ENCODE measurements around the gene IL23A. TPM values are rescaled to one million over a fixed set of nuclear protein-coding genes. Genes with fewer than 3 reads are reported as not detected.
A peak's percentile ranks its signal among the peaks of the same experiment; 100 is the strongest.

The IL23A gene
- total and polyA plus RNA-seq, 2 experiments from 2014 or later, result 0.31 TPM; not detected in 1

- DNase-seq, result no peak
- no peaks in the 10 kb centered on the region for H3K9me2 ChIP-seq (ENCODE audit: insufficient read depth)
- no peaks in the 10 kb centered on the region for H3K79me2 ChIP-seq (ENCODE audit: insufficient read depth)
- H3K9ac ChIP-seq, result no peak overlapping the region
- no peak overlapping the region for H3K27ac ChIP-seq
- in situ Hi-C loops (cut with MboI), result no loop called here
- WGBS, 2 experiments (ENCODE audit: low coverage in 1 of 2, low lambda C conversion rate in 2 of 2, missing lambda C conversion rate in 2 of 2), result 36 to 39% methylated on average over 3 of the region's 3 CpGs
- H2AFZ ChIP-seq, result peak overlapping the region; percentile 38; the same call in 1 of the 2 replicates
- no peaks in the 10 kb centered on the region for H3F3A ChIP-seq (ENCODE audit: insufficient read depth)
- no peaks in the 10 kb centered on the region for H3K9me3 ChIP-seq (ENCODE audit: low read depth)
- H3K4me1 ChIP-seq (ENCODE audit: insufficient read depth), result no peaks in the 10 kb centered on the region
- no peak overlapping the region for H3K4me2 ChIP-seq (ENCODE audit: unreplicated experiment)
- no peak for TF ChIP-seq EZH2 (IDR thresholded peaks at IDR 0.05; ENCODE audit: insufficient read depth, poor library complexity, severe bottlenecking)
- TF ChIP-seq EZH2phosphoT487 (IDR thresholded peaks at IDR 0.05; ENCODE audit: insufficient read depth, low read depth), result no peak
- H3K27me3 ChIP-seq (replicated peaks; ENCODE audit: insufficient read depth), result 0 out of 2 replicates have a peak, but pooled peaks cover 5% of the 10 kb centered on the region
- H3K4me3 ChIP-seq, result no peak overlapping the region
- no peaks in the 10 kb centered on the region for H3K36me3 ChIP-seq (ENCODE audit: low read depth)
- no peaks in the 10 kb centered on the region for H4K20me1 ChIP-seq (ENCODE audit: insufficient read depth)
Observed at GRCh38 chr12:56366948-56367347, 28.3 kb downstream of the IL23A start.

GRCh38 chr12:56373515-56373914, 34.8 kb downstream of the IL23A start:
- in situ Hi-C loops (cut with MboI), result no loop called here
- H3K27me3 ChIP-seq (replicated peaks; ENCODE audit: insufficient read depth), result 0 out of 2 replicates have a peak, but pooled peaks cover 5% of the 10 kb centered on the region
- H2AFZ ChIP-seq, result no peak overlapping the region
- no peaks in the 10 kb centered on the region for H3K4me1 ChIP-seq (ENCODE audit: insufficient read depth)
- no peaks in the 10 kb centered on the region for H3F3A ChIP-seq (ENCODE audit: insufficient read depth)
- TF ChIP-seq EZH2 (IDR thresholded peaks at IDR 0.05; ENCODE audit: insufficient read depth, poor library complexity, severe bottlenecking), result no peak
- no peak for TF ChIP-seq EZH2phosphoT487 (IDR thresholded peaks at IDR 0.05; ENCODE audit: insufficient read depth, low read depth)
- no peak for DNase-seq
- no peaks in the 10 kb centered on the region for H4K20me1 ChIP-seq (ENCODE audit: insufficient read depth)
- no peak overlapping the region for H3K9ac ChIP-seq
- H3K79me2 ChIP-seq (ENCODE audit: insufficient read depth), result no peaks in the 10 kb centered on the region
- H3K36me3 ChIP-seq (ENCODE audit: low read depth), result no peaks in the 10 kb centered on the region
- H3K9me2 ChIP-seq (ENCODE audit: insufficient read depth), result no peaks in the 10 kb centered on the region
- 75 to 85% methylated on average over 1 of the region's 1 CpG for WGBS, 2 experiments (ENCODE audit: low coverage in 1 of 2, low lambda C conversion rate in 2 of 2, missing lambda C conversion rate in 2 of 2)
- no peak overlapping the region for H3K4me2 ChIP-seq (ENCODE audit: unreplicated experiment)
- no peaks in the 10 kb centered on the region for H3K9me3 ChIP-seq (ENCODE audit: low read depth)
- H3K4me3 ChIP-seq, result no peak overlapping the region
- no peak overlapping the region for H3K27ac ChIP-seq

GRCh38 chr12:56374726-56375597, 36.3 kb downstream of the IL23A start:
- Histone ChIP-seq H3K9ac (no peak overlapping the region), H2AFZ (no peak overlapping the region), H3K79me2 (ENCODE audit: insufficient read depth) (no peaks in the 10 kb centered on the region), H3K9me2 (ENCODE audit: insufficient read depth) (no peaks in the 10 kb centered on the region), H3K4me3 (no peak overlapping the region), H3K9me3 (ENCODE audit: low read depth) (no peaks in the 10 kb centered on the region), H3K27ac (no peak overlapping the region), H3K27me3 (replicated peaks; ENCODE audit: insufficient read depth) (0 out of 2 replicates have a peak, but pooled peaks cover 5% of the 10 kb centered on the region), H3K4me2 (ENCODE audit: unreplicated experiment) (no peak overlapping the region), H3K36me3 (ENCODE audit: low read depth) (no peaks in the 10 kb centered on the region), H3K4me1 (ENCODE audit: insufficient read depth) (no peaks in the 10 kb centered on the region), H3F3A (ENCODE audit: insufficient read depth) (no peaks in the 10 kb centered on the region), H4K20me1 (ENCODE audit: insufficient read depth) (no peaks in the 10 kb centered on the region)
- TF ChIP-seq EZH2phosphoT487 (IDR thresholded peaks at IDR 0.05; ENCODE audit: insufficient read depth, low read depth) (no peak), EZH2 (IDR thresholded peaks at IDR 0.05; ENCODE audit: insufficient read depth, poor library complexity, severe bottlenecking) (no peak)
- in situ Hi-C loops (cut with MboI), result no loop called here
- WGBS, 2 experiments (ENCODE audit: low coverage in 1 of 2, low lambda C conversion rate in 2 of 2, missing lambda C conversion rate in 2 of 2), result 65 to 72% methylated on average over 6 to 7 of the region's 7 CpGs
- DNase-seq, result no peak

- no peaks in the 10 kb centered on the region for H3K4me1 ChIP-seq (ENCODE audit: insufficient read depth)
- no peaks in the 10 kb centered on the region for H3F3A ChIP-seq (ENCODE audit: insufficient read depth)
- H3K27me3 ChIP-seq (replicated peaks; ENCODE audit: insufficient read depth), result 0 out of 2 replicates have a peak, but pooled peaks cover 5% of the 10 kb centered on the region
- no peaks in the 10 kb centered on the region for H3K9me3 ChIP-seq (ENCODE audit: low read depth)
- no peaks in the 10 kb centered on the region for H4K20me1 ChIP-seq (ENCODE audit: insufficient read depth)
- TF ChIP-seq EZH2 (IDR thresholded peaks at IDR 0.05; ENCODE audit: insufficient read depth, poor library complexity, severe bottlenecking), result no peak
- no peak for TF ChIP-seq EZH2phosphoT487 (IDR thresholded peaks at IDR 0.05; ENCODE audit: insufficient read depth, low read depth)
- DNase-seq, result no peak
- H3K79me2 ChIP-seq (ENCODE audit: insufficient read depth), result no peaks in the 10 kb centered on the region
- H2AFZ ChIP-seq, result no peak overlapping the region
- no peaks in the 10 kb centered on the region for H3K36me3 ChIP-seq (ENCODE audit: low read depth)
- no peaks in the 10 kb centered on the region for H3K9me2 ChIP-seq (ENCODE audit: insufficient read depth)
- in situ Hi-C loops (cut with MboI), result no loop called here
- H3K4me3 ChIP-seq, result no peak overlapping the region
- H3K27ac ChIP-seq, result no peak overlapping the region
- WGBS, 2 experiments (ENCODE audit: low coverage in 1 of 2, low lambda C conversion rate in 2 of 2, missing lambda C conversion rate in 2 of 2), result 52 to 61% methylated on average over 11 of the region's 11 CpGs
- H3K4me2 ChIP-seq (ENCODE audit: unreplicated experiment), result no peak overlapping the region
- no peak overlapping the region for H3K9ac ChIP-seq
Observed at GRCh38 chr12:56375598-56376434, 37.1 kb downstream of the IL23A start.

Data from GM23248 (cell line).